ENCODE measurements around the gene NCKAP5L. TPM values are rescaled to one million over a fixed set of nuclear protein-coding genes. Genes with fewer than 3 reads are reported as not detected.

Gene NCKAP5L
- total and polyA plus RNA-seq, 2 donors (not counting 3 experiments of a cell fraction or from before 2014, with no cell fraction given), result 17.4 to 46.1 TPM

DNA sequence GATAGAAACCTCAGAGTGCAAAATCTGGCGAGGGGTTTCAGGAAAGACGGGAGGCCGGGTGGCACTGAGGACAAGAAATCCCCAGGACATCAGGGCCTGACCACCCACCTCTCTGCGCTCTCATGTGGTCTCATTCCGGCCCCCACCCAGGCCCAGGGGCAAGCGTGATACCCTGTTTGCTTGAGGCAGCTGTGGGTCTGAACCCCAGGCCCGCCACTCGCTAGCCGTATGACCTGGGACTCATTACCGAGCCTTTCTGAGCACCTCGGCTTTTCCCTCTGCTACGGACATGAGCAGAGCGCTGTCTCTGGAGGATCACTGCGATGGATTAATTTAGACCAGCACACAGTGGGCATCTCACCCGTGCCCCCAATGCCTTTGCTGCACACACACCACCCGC is 40.2 kb upstream of the NCKAP5L start:
- no peak for FAIRE-seq
- Histone ChIP-seq H3K9ac (replicated peaks; ENCODE audit: extremely low read depth, insufficient read depth, low read length) (no peak overlapping the region), H3K4me3 (replicated peaks in 1 of 3; ENCODE audit: insufficient read depth in 1 of 3, low read depth in 1 of 3, low read length in 3 of 3) (no peak overlapping the region), H2AFZ (ENCODE audit: low read depth, low read length) (no peak overlapping the region), H3K27ac (ENCODE audit: insufficient read depth, low read depth, low read length) (no peak overlapping the region), H3K9me3 (replicated peaks; ENCODE audit: control insufficient read depth, insufficient read depth, low read length) (no peaks in the 10 kb centered on the region), H3K9me1 (replicated peaks; ENCODE audit: control insufficient read depth, extremely low read depth, insufficient read depth, low read length) (no peaks in the 10 kb centered on the region), H4K20me1 (replicated peaks; ENCODE audit: control insufficient read depth, extremely low read depth, insufficient read depth, low read length) (no peaks in the 10 kb centered on the region), H3K4me1 (ENCODE audit: control insufficient read depth, extremely low read depth, insufficient read depth, low read length) (peaks cover 20% of the 10 kb centered on the region), H3K27me3 (ENCODE audit: control insufficient read depth in 2 of 2, insufficient read depth in 2 of 2, low read length in 2 of 2) (peaks cover 2 to 7% of the 10 kb centered on the region in 2 experiments), H3K79me2 (ENCODE audit: control insufficient read depth, insufficient read depth, low read length) (no peaks in the 10 kb centered on the region), H3K4me2 (ENCODE audit: insufficient read depth, low read length) (no peak overlapping the region), H3K36me3 (ENCODE audit: control insufficient read depth in 2 of 2, extremely low read depth in 1 of 2, insufficient read depth in 2 of 2, low read length in 2 of 2) (no peaks in the 10 kb centered on the region)
- POLR2A ChIA-PET, result interaction anchor here (0.8 to 1.4 kb wide), 4 partner anchors 97 to 127 kb away, joined by 3 to 5 read pairs (median 3); no protein-coding TSS in a partner anchor
- CTCF ChIA-PET, result interaction anchor here (0.6 to 7.9 kb wide), 24 partner anchors 29 to 202 kb away, joined by 3 to 183 read pairs (median 6); partner anchors contain the start of genes AQP5, AQP6, RACGAP1 and TMBIM6
- DNase-seq (ENCODE audit: low read depth, low spot score), result no peak
- dilution Hi-C loops (cut with MboI; ENCODE audit: extremely low pct_ligation_motif_present, low sequenced_read_pairs) (no loop called here), intact Hi-C loops (cut with micrococcal nuclease) (loop anchor here (1.0 to 5.0 kb wide), 2 partner anchors 52 to 169 kb away; no protein-coding TSS in a partner anchor)
- BruUV-seq (replicated peaks), result no TSS peak
- TF ChIP-seq, protein P1, sequence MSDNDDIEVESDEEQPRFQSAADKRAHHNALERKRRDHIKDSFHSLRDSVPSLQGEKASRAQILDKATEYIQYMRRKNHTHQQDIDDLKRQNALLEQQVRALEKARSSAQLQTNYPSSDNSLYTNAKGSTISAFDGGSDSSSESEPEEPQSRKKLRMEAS (IDR thresholded peaks at IDR 0.05; ENCODE audit: insufficient read depth, insufficient read length), result no peak
- TF ChIP-seq EZH2 (IDR thresholded peaks at IDR 0.05; ENCODE audit: borderline replicate concordance, low read depth, low read length, severe bottlenecking), result no peak
- no peak for TF ChIP-seq JUN (IDR thresholded peaks at IDR 0.05; ENCODE audit: borderline replicate concordance, insufficient read depth, insufficient read length, low read depth)

DNA sequence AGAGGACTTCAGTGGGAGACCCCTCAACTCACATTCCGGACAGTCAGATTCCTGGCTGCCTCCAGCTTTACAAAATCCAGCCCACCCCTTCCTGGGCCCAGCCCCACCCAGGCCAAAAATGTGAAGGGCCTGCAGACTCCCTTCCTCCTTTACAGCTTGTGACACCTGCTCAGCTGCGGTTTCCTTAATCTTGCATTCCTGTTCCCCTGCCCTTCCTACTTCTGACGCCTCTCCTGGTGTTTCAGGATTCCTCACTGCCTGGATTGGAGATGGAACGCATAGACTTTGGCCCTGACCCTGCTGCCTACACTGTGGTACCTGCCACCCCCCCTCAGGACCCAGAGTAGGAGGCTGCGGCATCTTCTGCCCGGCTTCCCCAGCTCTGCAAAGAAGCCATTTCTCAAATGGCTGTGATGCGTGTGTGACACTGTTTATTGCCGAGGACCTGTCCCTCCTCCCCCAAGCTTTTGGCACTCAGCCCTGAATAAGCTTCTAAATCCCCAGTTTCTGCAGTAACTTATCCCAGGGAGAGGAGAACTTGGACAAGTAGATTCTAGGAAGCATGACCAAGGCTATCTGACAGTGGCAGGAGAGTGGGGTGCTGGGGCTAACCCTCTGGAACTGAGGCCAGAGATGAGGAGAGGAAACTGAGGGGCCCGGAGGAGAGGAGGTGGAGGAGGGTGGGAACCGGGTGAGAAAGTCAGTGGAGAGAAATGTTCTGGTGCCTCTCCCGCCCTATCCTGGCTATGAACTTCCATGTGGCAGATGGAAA is 39.5 kb upstream of the NCKAP5L start:
- Histone ChIP-seq H3K27ac (ENCODE audit: insufficient read depth, low read depth, low read length) (no peak overlapping the region), H3K9me1 (replicated peaks; ENCODE audit: control insufficient read depth, extremely low read depth, insufficient read depth, low read length) (no peaks in the 10 kb centered on the region), H3K4me2 (ENCODE audit: insufficient read depth, low read length) (no peak overlapping the region), H3K79me2 (ENCODE audit: control insufficient read depth, insufficient read depth, low read length) (no peaks in the 10 kb centered on the region), H4K20me1 (replicated peaks; ENCODE audit: control insufficient read depth, extremely low read depth, insufficient read depth, low read length) (no peaks in the 10 kb centered on the region), H3K9ac (replicated peaks; ENCODE audit: extremely low read depth, insufficient read depth, low read length) (no peak overlapping the region), H3K4me3 (replicated peaks in 1 of 3; ENCODE audit: insufficient read depth in 1 of 3, low read depth in 1 of 3, low read length in 3 of 3) (no peak overlapping the region), H3K27me3 (ENCODE audit: control insufficient read depth in 2 of 2, insufficient read depth in 2 of 2, low read length in 2 of 2) (peaks cover 2 to 7% of the 10 kb centered on the region in 2 experiments), H3K36me3 (ENCODE audit: control insufficient read depth in 2 of 2, extremely low read depth in 1 of 2, insufficient read depth in 2 of 2, low read length in 2 of 2) (no peaks in the 10 kb centered on the region), H3K4me1 (ENCODE audit: control insufficient read depth, extremely low read depth, insufficient read depth, low read length) (peaks cover 20% of the 10 kb centered on the region), H3K9me3 (replicated peaks; ENCODE audit: control insufficient read depth, insufficient read depth, low read length) (no peaks in the 10 kb centered on the region), H2AFZ (ENCODE audit: low read depth, low read length) (no peak overlapping the region)
- FAIRE-seq, result no peak
- intact Hi-C loops (cut with micrococcal nuclease) (loop anchor here (1.0 to 5.0 kb wide), 6 partner anchors 53 to 203 kb away; partner anchors contain the start of gene ASIC1), dilution Hi-C loops (cut with MboI; ENCODE audit: extremely low pct_ligation_motif_present, low sequenced_read_pairs) (no loop called here)
- no peak for DNase-seq (ENCODE audit: low read depth, low spot score)
- ChIA-PET POLR2A (interaction anchor here (0.8 kb wide), 1 partner anchor 98 kb away, joined by 5 read pairs; no protein-coding TSS in a partner anchor), CTCF (interaction anchor here (0.6 to 7.9 kb wide), 27 partner anchors 16 to 202 kb away, joined by 3 to 183 read pairs (median 6); partner anchors contain the start of genes AQP6, BCDIN3D and TMBIM6)
- no TSS peak for BruUV-seq (replicated peaks)
- no peak for TF ChIP-seq FOS (IDR thresholded peaks at IDR 0.05; ENCODE audit: borderline replicate concordance, insufficient read depth, low read length)
- no peak for TF ChIP-seq EZH2 (IDR thresholded peaks at IDR 0.05; ENCODE audit: borderline replicate concordance, low read depth, low read length, severe bottlenecking)
- no peak for TF ChIP-seq GATA2 (IDR thresholded peaks at IDR 0.05; ENCODE audit: insufficient read depth, insufficient read length, low read depth, low read length)
- no peak for TF ChIP-seq MYC (IDR thresholded peaks at IDR 0.05; ENCODE audit: low read depth, low read length)
- TF ChIP-seq POLR2AphosphoS5 (IDR thresholded peaks at IDR 0.05; ENCODE audit: insufficient read depth, low read depth, low read length), result no peak
- TF ChIP-seq JUN (IDR thresholded peaks at IDR 0.05; ENCODE audit: borderline replicate concordance, insufficient read depth, insufficient read length, low read depth), result no peak
- TF ChIP-seq, protein P1 (IDR thresholded peaks at IDR 0.05; ENCODE audit: insufficient read depth, insufficient read length), result no peak
- no peak for TF ChIP-seq POLR2A (IDR thresholded peaks at IDR 0.05; ENCODE audit: low read depth, low read length)
- TF ChIP-seq, protein P2, sequence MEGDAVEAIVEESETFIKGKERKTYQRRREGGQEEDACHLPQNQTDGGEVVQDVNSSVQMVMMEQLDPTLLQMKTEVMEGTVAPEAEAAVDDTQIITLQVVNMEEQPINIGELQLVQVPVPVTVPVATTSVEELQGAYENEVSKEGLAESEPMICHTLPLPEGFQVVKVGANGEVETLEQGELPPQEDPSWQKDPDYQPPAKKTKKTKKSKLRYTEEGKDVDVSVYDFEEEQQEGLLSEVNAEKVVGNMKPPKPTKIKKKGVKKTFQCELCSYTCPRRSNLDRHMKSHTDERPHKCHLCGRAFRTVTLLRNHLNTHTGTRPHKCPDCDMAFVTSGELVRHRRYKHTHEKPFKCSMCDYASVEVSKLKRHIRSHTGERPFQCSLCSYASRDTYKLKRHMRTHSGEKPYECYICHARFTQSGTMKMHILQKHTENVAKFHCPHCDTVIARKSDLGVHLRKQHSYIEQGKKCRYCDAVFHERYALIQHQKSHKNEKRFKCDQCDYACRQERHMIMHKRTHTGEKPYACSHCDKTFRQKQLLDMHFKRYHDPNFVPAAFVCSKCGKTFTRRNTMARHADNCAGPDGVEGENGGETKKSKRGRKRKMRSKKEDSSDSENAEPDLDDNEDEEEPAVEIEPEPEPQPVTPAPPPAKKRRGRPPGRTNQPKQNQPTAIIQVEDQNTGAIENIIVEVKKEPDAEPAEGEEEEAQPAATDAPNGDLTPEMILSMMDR (IDR thresholded peaks at IDR 0.05; ENCODE audit: extremely low read depth in 1 of 2, insufficient read depth in 1 of 2, low read depth in 1 of 2, low read length in 2 of 2), result no peak
